Right forelimb (tissue), 1 donor: Measurements from ENCODE around the gene DYNC1H1.
"Not testable (repeated sequence)": the region's sequence is repeated elsewhere in the genome, so short reads cannot be mapped to it uniquely, and the experiment has no call there.

Experiments
- DNase-seq: peaks from one replicate; pipeline ENCODE4 v3.0.0-alpha.2; 2018

DYNC1H1 gene

DNA sequence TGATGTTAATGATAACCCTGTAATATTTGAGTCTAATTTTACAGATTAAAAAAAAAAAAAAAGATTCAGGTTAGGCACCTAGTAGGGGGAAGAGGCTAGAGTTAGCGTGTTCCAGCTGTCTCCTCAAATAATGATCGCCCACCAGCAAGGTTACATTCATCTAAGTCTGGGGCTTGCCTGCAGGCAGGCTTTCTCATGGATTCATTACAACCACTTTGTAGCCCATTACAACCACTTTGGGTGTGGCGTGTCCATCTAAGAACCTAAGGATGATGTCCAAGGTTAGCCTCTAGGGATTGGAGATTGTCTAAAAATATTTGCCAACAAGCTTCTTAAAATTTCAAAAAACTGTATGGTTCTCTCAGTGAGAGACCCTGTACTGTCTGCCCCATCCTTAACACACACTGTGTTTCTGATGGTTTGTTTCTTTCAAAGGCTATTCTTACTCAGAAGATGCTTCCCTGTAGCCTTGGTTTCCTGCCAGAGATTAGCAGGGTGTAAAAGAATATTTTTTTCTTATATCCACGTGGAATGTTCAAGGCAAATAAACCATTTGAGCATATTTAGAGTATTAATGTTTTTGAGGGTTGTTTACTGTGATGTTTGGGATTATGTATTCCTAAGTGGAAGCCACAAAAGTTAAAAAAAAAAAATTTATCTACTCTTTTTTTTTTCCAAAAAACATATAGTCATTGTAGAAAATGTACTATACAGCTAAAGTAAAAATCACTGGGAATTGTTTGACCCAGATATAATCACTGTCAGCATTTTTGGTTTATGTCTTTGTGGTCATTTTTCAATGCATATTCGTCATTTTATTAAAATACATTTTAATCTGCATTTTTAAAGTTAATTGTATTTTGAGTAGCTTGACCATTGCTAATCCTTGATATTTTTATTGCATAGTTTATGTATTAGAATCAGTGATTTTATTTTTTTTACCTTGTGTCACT lies 1.7 kb downstream of the DYNC1H1 start:
- no peak for DNase-seq

DNA sequence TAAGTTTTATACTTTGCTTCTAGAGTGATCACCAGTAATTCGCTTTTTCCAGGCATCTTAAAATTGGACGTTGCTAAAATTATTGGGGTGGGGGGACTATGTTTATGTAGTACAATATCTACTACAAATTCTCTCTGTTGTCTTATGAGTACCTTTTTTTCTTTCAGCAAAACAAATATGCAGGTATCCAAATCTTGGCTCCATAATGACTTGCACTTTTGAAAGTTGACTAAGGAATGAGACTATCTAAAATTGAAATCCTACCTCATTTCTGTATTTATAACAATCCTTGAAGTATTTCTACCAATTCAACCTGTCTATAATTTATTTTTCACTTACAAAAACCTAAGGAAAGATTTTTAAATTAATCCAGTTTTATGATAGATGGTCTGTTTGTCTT lies 2.4 kb downstream of the DYNC1H1 start:
- no peak for DNase-seq

GRCh38 chr14:101968186-101968585 lies 3.8 kb downstream of the DYNC1H1 start:
- DNase-seq, result no peak

- DNase-seq, result no peak
Observed at GRCh38 chr14:101969481-101969880, 5.1 kb downstream of the DYNC1H1 start.

DNA sequence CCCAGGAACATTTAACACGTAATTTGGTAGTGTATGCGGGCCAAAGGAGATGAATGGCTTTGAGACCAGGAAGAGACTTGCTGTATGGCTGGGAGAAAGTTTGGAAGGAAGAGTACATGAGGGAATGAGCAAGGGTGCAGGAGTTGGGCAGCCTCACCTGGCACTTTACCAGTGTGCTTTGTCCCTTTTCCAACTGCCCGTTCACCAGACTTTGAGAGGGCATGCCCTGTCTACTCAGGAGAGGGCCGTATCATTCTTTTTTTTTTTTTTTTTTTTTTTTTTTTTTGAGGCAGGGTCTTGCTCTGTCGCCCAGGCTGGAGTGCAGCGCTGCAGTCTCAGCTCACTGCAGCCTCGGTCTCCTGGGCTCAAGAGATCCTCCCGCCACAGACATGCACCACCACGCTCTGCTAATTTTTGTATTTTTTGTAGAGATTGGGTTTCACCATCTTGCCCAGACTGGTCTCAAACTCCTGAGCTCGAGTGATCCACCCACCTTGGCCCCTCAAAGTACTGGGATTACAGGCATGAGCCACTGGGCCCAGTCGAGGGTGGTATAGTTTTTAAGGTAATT lies 6.5 kb downstream of the DYNC1H1 start:
- no peak for DNase-seq

DNA sequence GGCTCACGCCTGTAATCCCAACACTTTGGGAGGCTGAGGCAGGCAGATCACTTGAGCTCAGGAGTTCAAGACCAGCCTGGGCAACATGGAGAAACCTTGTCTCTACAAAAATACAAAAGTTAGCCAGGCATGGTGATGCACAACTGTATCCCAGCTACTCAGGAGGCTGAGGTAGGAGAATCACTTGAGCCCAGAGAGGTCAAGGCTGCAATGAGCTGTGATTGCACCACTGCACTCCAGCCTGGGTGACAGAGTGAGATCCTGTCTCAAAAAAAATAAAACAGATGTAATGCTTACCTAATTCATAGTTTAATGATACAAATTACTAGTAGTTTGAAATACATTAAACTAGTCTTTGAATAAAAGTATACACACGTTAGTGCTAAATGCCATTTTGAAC lies 7.1 kb downstream of the DYNC1H1 start:
- DNase-seq, result not testable (repeated sequence)

DNA sequence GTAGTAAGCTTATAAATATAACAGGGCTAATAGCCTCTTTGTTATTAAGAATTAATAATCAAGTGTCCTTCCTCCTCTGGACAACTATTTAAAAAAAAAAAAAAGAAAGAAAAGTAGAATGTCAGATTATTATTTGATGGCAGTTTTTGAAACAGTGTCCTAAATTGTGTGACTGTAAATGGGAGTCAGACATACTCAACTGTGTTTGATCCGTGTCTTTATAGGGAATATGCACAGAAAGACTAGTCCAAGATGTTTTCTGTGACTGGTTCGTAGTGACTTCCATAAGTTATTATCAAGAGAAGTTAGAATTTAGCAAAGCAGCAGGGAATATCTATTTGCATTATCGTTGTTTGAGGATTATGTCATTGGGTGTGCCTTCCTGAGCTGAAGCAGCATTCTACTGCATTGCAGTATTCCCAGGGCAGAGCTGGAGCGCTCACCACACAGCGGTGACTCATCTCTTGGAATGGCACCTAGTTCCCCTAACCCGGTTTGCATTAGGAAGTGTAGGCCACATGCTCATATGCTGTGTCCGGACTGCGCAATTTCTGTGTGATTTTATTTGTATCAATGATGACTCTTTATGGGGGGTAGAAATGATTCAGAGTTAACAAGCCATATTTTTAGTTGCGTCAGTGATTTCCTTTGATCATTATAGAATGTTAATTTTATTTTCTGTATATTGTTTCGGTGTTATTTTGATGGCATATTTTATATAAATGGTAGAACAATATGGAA lies 7.9 kb downstream of the DYNC1H1 start:
- peak; percentile 79 for DNase-seq

GRCh38 chr14:101973356-101973755 lies 9.0 kb downstream of the DYNC1H1 start:
- DNase-seq, result no peak

- DNase-seq, result no peak
Observed at GRCh38 chr14:101975231-101975630, 10.9 kb downstream of the DYNC1H1 start.

DNA sequence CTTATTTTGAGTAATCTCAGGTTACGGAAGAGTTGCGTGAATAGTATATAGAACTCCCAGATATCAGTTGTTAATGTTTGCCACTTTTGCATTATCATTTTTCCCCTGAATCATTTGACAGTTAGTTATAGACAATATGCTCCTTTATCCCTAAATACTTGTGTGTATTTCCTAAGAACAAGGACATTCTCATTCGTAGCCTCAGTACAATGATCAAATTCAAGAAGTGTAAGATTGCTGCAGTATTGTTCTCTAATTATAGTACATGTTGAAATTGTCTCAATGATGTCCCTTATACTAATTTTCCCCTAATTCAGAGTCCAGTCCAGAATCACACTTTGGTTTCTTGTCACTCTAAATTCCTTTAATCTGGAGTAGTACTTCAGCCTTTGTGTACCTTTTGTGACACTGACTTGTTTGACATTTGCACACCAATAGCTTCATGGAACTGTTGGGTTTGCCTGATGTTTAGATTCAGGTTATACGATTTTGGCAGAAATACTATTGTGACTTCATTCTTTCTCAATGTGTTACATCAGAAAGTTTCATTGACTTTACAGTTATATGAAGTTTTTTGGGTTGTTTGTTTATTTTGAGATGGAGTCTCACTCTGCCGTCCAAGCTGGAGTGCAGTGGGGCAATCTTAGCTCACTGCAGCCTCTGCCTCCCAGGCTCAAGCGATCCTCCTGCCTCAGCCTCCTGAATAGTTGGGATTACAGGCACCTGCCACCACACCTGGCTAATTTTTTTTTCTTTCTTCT lies 13.1 kb downstream of the DYNC1H1 start:
- DNase-seq, result no peak

- DNase-seq, result no peak
Observed at GRCh38 chr14:101979666-101980065, 15.3 kb downstream of the DYNC1H1 start.

DNA sequence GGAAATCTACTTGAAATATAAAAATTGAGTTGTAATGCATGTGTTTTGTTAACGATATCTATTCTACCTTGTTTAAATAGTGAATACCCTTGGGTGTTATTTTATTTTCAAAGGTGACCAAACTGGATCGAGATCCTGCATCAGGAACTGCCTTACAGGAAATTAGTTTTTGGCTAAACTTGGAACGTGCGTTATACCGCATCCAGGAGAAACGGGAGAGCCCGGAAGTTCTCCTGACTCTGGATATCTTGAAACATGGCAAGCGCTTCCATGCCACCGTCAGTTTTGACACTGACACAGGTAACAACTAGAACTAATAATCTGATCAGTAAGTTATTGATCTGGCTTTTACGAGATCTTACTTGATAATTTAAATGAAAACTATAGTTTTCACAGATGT lies 15.9 kb downstream of the DYNC1H1 start:
- DNase-seq, result no peak

- no peak for DNase-seq
Observed at GRCh38 chr14:101980700-101981099, 16.3 kb downstream of the DYNC1H1 start.

DNA sequence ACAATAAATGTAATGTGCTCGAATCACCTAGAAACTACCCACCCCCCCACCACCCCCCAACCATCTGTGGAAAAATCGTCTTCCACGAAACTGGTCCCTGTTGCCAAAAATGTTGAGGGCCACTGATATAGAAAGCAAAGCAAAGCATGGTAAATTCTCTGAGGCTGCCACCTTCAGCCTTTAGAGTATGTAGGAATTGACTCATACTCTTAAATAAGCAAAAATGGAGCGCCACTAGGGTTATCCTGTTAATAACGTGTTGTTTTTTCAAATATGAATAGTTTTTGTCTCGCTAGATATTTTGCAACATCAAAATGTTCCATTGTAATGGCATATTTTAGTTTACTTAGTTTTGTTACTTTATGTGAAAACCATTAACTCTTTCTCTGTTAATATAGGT lies 18.2 kb downstream of the DYNC1H1 start:
- no peak for DNase-seq

- DNase-seq, result not testable (repeated sequence)
Observed at GRCh38 chr14:101984831-101985230, 20.5 kb downstream of the DYNC1H1 start.

DNA sequence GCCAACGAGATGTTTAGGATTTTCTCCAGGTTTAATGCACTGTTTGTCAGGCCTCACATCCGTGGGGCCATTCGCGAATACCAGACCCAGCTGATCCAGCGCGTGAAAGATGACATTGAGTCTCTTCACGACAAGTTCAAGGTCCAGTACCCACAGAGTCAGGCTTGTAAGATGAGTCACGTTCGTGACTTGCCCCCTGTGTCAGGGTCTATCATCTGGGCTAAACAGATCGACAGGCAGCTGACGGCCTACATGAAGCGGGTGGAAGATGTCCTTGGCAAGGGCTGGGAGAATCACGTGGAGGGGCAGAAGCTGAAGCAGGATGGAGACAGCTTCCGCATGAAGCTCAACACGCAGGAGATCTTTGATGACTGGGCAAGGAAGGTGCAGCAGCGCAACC lies 21.6 kb downstream of the DYNC1H1 start:
- no peak for DNase-seq

- DNase-seq, result no peak
Observed at GRCh38 chr14:101986953-101987352, 22.6 kb downstream of the DYNC1H1 start.

DNA sequence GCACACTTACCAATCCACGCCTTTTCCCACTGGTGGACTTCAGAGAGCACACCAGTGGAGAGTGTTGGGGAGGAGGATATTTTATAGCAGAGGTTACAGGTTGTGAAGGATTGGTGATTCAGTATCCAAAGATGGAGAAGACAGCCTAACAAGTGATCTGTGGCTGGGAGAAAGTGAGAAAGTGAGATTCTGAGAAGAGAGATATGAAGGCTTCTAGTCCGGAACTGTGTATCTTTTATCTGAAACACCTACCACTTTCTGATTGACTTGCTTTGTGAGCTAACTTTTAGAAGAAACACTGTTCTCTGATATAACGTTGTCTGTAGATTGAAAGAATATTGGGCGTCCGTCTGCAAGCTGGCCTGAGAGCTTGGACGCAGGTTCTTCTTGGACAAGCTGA lies 24.0 kb downstream of the DYNC1H1 start:
- no peak for DNase-seq

- DNase-seq, result no peak
Observed at GRCh38 chr14:101991352-101991751, 27.0 kb downstream of the DYNC1H1 start.

DNA sequence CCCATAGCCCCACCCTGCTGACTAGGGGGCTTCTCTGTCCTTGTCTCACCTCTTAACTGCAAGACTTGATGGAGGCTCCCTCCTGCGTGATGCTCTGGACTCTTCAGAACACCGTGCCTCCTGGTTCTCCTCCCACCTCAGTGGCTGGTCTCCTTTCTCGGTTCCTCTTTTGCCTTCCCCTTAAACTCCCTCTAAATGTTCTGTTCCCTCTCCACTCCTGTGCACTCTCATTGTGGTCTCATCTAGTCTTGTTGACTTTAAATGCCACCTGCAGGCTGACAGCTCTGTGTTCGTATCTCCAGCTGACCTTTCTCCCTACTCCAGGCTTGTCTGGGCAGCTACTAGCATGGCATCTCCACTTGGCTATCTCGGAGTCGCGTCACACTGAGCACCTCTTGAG lies 28.3 kb downstream of the DYNC1H1 start:
- no peak for DNase-seq

GRCh38 chr14:101997429-101998336 lies 33.3 kb downstream of the DYNC1H1 start:
- no peak for DNase-seq

DNA sequence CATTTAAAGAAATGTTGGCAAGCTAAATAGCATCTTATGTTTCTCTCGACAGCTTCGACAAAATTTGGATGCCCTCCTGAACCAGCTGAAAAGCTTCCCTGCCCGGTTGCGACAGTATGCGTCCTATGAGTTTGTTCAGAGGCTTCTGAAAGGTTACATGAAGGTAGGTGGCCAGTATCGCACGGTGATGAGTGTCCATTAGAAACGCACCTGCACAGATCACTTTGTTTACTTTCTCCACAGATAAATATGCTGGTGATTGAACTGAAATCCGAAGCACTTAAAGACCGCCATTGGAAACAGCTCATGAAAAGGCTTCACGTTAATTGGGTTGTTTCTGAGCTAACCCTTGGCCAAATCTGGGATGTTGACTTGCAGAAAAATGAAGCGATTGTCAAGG lies 36.5 kb downstream of the DYNC1H1 start:
- no peak for DNase-seq
